ENCODE measurements around the gene PCYOX1L.

DNA sequence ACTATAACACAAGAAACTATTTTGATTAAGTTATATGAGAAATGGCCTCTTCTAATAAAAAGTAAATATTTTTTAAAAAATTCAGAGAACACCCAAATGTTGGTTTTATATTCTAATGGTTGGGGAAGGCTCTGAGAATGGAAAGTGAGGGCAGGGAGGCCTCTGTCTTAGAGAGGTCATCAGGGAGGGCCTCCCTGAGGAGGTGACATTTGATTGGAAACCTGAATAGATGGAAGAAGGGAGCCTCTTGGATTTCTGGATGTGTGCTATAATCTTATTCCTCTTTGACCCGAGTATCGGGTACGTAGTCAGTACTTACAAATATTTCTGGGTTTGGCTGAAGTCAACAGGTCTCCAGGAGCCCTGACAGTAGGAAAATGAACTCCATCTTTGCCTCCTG is 38.7 kb upstream of the PCYOX1L start:
- TF ChIP-seq CTCF (IDR thresholded peaks at IDR 0.05; ENCODE audit: low read depth, low read length) (no peak), EZH2phosphoT487 (IDR thresholded peaks at IDR 0.05; ENCODE audit: low read depth) (no peak)
